Measurements from ENCODE around the gene ZNF408.

DNA sequence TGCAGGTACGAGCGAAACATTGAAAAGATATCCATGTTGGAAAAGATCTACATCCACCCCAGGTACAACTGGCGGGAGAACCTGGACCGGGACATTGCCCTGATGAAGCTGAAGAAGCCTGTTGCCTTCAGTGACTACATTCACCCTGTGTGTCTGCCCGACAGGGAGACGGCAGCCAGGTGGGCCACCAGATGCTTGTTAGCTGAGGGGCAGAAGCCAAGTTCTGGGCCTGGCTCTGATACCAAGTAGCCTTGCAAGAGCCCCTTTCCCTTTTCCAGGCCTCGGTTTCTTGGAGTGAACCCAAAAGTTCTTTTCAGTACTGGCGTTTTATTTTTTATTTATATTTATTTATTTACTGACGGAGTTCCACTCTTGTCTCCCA, 27.8 kb downstream of the ZNF408 start:
- TF ChIP-seq, protein P1, sequence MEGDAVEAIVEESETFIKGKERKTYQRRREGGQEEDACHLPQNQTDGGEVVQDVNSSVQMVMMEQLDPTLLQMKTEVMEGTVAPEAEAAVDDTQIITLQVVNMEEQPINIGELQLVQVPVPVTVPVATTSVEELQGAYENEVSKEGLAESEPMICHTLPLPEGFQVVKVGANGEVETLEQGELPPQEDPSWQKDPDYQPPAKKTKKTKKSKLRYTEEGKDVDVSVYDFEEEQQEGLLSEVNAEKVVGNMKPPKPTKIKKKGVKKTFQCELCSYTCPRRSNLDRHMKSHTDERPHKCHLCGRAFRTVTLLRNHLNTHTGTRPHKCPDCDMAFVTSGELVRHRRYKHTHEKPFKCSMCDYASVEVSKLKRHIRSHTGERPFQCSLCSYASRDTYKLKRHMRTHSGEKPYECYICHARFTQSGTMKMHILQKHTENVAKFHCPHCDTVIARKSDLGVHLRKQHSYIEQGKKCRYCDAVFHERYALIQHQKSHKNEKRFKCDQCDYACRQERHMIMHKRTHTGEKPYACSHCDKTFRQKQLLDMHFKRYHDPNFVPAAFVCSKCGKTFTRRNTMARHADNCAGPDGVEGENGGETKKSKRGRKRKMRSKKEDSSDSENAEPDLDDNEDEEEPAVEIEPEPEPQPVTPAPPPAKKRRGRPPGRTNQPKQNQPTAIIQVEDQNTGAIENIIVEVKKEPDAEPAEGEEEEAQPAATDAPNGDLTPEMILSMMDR (IDR thresholded peaks at IDR 0.05; ENCODE audit: borderline replicate concordance, extremely low read depth, low read length, poor library complexity, severe bottlenecking): no peak
- no peak for TF ChIP-seq EZH2 (IDR thresholded peaks at IDR 0.05; ENCODE audit: borderline replicate concordance, low read depth, low read length, severe bottlenecking)

All from DND-41 (cell line).